NCI-H2107 (cell line): ENCODE results near the gene LRRC26.
"Not testable (repeated sequence)": the region's sequence is repeated elsewhere in the genome, so short reads cannot be mapped to it uniquely, and the experiment has no call there.

ENCODE experiments used
- DNase-seq: peaks from one replicate; lab custom pipeline; 2025; lab: John Stamatoyannopoulos, UW

The LRRC26 gene

DNA sequence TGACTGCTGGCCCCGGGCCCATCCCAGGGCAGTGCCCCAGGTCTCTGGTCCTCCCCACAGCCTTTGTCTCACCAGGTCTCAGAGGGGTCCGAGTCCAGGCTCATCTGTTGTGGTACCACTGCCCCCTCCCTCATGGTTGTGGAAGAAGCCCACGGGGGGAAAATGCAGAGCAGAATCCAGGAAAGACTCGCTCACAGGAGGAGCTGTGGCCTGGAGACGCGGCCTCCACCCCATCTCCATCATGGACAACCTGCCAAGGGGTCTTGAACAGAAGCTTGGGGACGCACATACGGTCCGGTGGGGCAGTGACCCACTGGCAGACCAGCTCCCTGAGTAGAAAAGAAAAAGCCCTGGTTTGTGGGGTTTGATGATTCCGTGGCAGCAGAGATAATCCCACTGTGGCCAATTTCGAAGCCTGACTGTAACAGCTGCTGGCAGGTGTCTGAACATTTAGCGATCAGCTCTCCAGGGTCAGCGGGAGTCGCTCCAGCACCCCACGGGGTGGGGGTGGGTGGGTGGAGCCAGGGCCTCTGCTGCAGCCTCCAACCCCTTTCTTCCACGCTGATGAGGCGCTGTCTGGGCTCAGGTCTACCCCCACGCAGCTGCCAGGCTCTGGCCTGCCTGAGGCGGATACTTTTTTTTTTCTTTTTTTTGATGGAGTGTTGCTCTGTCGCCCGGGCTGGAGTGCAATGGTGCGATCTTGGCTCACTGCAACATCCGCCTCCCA lies 32.8 kb downstream of the LRRC26 start:
- no peak for DNase-seq

DNA sequence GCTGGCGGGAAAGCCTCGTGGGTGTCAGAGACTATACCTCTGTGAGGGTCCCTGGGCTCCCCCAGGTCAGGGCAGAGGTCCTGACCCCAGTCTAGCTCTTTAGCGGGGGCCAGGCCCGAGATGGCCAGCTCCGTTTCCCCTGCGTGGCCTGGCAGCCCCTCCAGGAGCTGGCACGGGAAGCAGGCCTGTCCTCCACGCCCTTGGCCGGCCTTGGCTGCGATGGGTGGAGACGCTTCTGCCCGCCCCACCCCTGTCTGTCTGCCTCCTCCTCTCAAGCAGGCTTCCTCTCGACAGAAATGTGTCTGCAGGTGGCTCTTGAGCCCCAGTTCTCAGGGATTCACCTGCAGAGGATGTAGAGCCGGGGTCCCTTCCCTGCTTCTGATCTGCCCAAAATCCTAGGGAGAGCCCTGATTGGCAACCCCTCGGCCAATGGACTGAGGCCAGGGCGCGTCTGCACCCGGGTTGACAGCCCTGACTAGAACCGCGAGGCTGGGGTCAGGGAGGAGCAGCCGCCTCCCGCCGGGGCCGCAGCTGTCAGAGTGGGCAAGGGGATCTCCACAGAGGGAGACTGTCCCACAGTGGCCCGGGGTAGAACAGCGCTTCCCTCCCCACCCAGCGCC lies 33.5 kb downstream of the LRRC26 start:
- DNase-seq = no peak

DNA sequence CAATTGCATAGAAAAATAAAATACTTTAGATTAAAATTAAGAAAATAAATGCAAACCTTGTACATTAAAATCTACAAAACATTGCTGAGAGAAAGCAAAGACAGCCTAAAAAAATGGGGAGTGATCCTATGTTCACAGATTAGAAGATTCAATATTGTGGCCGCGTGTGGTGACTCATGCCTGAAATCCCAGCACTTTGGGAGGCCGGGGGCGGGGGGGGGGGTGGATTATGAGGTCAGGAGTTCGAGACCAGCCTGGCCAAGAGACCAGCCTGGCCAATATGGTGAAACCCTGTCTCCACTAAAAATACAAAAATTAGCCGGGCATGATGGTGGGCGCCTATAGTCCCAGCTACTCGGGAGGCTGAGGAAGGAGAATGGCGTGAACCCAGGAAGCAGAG lies 34.7 kb downstream of the LRRC26 start:
- not testable (repeated sequence) for DNase-seq

DNA sequence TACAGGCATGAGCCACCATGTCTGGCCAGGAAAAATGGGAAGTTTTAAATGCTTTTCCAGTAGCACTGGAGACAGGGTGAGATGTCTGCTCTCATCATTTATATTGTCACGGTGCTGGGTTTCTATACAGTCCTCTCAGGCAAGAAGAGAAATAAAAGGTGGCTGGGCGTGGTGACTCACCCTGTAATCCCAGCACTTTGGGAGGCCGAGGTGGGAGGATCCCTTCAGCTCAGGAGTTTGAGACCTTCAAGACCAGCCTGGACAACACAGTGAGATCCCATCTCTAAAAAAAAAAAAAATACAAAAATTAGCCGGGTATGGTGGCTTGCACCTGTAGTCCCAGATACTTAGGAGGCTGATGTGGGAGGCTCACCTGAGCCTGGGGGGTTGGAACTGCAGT lies 35.7 kb downstream of the LRRC26 start:
- DNase-seq = no peak

DNA sequence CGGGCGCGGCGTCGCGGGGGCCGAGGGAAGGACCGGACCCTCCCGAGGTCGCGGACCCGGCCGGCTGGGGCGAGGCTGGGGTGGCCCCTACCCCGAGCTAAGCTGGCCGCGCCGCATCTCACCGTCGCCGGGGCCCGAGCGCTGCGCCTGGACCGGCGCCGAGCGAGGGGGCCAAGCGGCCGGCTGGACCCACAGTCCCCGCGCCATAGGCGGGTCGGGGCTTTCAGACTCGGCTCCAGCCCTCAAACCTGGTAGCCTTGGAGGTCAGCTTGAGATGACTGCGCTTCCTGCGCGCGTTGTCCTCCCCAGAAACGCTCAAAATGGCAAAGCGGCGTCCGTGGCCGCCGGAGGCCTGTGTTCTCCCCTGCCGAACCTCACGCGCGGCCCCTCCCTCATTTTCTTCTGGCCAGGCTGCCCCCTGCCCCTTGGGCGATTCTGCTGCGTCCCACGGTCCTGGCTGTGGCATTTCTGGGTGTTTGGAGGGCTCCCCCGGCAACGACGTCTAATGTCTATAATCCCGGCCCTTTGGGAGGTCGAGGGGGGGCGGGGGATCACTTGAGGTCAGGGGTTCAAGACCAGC lies 39.6 kb downstream of the LRRC26 start:
- no peak for DNase-seq

DNA sequence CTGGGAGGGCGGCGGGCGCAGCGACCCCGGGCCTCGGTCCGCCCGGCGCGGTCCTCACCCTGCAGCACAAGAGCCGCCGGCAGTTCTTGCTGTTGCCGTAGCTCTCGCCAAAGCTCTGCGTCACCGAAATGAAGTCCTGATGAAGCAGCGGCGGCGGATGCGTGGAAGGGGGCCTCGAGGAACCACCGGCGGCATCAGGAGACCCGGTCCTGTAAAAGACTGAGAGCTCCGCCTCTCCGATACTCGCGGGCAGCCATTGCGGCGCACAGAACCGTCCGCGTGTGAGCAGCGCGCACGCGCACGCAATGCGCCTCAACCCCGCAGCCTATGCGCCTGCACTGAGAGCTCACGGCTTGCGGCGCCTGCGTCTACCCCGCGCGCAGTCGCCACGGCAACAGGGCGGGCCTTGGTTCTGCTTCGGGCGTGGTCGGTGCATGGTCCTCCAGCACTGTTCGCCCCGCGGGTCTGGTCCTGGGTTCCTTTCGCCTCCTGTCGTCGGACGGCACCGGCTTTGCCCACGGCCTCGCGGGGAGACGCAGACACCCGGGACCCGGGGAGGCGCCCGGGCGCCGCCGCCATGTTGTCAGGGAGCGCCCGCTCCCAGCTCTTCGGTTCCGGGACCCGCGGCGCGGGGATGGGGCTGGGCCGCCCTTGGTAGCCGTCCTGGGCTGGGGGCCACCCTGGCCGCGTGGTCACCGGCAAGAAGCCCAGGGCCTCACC lies 40.2 kb downstream of the LRRC26 start:
- peak; percentile 87 for DNase-seq

DNA sequence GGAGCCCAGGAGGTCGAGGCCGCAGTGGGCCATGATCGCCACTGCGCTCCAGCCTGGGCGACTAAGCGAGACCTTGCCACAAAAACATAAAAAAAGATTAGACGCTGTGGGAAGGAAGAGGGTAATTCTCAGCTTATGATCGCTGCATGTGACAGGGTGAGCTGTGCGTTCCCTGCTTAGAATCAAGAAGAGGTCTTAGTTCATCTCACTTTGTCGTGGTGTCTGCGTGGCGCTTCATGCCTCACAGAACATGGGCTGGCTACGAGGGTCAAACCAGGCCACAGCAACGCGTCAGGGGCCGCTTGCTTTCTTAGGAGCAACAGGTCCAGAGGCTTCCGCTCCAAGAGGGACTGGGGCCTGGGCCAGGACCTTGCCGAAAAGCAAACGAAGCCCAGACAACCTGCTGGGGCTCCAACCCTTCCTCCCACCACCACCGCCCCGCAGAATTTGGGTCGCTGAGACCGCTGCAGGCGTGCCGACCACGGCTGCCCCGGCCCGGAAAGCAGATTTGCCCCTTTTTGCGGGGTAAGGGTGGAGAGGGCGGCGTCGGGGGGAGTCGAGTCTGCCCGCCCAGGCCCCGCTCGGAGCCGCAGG lies 40.9 kb downstream of the LRRC26 start:
- no peak for DNase-seq

DNA sequence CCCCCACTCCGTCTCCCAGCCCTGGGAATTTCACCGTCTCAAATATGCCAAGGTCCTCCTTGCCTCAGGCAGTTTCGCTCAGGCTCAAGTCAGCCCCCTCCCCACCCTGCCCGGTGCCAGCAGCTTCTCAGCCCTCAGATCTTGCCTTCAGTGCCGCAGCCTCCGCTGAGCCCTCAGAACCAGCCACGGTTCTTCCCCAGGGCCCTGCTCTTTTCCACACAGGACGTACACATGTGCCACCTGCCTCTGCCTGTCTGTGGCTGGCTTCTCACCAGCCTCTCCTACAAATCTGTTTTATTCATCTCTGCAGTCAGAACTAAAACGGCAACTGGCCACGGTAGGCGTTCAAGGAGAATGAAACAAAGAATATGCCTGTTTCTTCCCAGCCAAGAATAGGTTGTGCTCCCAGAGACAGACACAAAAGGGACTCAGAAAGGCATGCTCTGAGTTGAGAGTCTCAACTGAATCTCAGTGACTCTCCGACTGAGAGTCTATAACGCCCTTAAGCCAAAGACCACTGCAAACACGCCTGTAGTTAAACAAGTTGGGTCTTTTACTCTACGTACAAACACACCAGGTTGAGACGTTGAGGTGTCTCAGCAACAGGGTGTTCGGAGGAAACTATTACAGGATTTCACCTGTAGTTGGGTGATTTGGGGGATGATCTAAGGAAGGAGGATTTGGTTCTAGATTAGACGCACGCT lies 41.5 kb downstream of the LRRC26 start:
- DNase-seq = no peak

DNA sequence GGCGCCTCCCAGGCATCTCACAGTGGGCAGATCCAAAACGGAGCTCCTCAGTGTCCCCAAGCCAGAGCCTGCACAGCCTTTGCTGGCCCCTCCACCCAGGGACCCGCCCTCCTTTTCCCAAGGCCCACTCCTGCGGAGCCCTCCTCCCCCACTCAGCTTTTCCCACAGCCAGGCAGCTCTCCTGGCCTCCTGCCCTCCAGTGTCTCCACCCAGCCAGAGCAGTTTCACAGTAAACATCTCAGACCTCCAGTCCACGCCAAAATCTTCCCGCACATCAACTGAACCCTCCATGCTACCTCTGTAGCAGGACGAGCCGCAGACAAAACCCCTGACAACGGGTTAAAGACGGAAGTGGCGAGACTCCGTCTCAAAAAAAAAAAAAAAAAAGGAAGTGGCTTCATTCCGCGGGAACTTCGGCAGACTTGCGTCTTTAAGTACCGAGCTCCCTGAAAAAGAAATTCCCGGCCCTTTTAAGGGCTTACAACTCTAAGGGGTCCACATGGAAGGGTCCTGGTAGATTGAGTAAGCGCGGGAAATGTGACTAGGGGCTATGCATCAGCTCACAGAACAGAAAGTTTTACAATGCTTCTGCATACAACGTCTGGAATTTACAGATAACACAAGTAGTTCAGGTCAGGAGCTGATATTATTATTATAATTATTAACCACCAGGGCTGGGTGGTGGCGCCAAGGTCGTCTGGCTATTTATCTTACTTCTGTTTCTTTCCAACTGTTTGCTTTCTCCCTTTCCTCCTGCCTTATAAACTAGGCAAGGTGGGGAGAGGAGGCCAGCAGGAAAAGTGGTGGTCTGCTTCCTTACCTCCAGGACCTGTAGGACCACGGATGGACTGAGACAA lies 42.3 kb downstream of the LRRC26 start:
- DNase-seq = no peak

DNA sequence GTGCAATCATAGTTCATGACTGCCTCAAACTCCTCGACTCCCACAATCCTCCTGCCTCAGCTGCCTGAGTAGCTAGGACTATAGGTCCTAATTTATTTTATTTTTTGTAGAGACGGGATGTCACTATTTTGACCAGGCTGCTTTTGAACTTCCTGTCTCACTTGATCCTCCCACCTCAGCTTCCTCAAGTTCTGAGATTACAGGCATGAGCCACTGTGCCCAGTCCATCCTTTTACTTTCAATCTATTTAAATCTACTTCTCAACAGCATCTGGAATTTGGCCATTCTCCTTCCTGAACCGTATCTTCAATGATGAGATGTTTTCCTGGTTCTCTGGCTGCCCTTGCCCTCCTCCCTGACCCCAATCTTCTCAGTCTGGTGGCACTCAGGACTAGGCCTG lies 43.1 kb downstream of the LRRC26 start:
- DNase-seq = no peak

DNA sequence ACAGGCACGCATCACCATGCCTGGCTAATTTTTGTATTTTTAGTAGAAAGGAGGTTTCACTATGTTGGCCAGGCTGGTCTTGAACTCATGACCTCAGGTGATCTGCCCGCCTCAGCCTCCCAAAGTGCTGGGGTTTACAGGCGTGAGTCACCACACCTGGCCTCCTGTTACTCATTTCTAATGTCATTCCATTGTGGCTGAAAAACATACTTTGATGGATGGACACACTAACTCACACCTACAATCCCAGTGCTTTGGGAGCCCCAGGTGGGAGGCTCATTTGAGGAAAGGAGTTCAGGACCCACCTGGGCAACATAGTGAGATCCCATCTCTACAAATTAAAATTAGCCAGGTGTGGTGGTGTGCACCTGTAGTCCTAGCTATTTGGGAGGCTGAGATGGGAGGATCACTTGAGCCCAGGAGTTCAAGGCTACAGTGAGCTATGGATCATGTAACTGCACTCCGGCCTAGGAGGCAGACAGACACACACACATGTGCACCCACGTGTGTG lies 45.8 kb downstream of the LRRC26 start:
- not testable (repeated sequence) for DNase-seq

DNA sequence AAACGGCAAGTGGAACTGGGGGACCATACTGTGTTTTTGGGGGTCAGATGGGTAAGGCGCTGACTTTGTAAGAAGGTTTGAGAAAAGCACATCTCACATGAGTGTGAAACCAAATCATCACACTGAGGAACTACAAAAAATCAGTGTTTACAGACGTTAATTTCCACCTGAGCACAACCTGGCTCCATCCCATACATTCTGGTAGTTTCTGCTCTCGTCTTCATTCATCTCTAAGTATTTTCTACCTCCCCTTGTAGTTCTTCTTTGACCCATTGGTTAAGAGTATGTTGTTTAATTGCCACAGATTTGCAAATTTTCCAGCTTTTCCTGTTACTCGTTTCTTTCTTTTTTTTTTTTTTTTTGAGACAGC lies 46.4 kb downstream of the LRRC26 start:
- DNase-seq = no peak

DNA sequence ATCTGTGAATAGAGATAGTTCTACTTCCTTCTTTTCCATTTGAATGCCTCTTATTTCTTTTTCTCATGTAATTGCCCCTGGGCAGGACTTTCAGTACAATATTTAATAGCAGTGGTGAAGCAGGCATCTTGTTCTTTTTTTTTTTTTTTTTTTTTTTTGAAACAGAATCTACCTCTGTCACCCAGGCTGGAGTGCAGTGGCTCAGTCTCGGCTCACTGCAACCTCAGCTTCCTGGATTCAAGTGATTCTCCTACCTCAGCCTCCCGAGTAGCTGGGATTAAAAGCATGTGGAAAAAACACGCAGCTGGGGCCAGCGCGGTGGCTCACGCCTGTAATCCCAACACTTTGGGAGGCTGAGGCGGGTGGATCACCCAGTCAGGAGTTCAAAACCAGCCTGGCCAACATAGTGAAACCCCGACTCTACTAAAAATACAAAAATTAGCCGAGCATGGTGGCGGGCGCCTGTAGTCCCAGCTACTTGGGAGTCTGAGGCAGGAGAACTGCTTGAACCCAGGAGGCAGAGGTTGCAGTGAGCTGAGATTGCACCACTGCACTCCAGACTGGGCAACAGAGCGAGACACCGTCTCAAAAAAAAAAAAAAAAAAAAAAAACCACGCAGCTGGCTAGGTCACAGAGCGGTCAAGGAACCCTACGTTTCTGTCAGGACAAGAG lies 46.9 kb downstream of the LRRC26 start:
- DNase-seq = not testable (repeated sequence)

DNA sequence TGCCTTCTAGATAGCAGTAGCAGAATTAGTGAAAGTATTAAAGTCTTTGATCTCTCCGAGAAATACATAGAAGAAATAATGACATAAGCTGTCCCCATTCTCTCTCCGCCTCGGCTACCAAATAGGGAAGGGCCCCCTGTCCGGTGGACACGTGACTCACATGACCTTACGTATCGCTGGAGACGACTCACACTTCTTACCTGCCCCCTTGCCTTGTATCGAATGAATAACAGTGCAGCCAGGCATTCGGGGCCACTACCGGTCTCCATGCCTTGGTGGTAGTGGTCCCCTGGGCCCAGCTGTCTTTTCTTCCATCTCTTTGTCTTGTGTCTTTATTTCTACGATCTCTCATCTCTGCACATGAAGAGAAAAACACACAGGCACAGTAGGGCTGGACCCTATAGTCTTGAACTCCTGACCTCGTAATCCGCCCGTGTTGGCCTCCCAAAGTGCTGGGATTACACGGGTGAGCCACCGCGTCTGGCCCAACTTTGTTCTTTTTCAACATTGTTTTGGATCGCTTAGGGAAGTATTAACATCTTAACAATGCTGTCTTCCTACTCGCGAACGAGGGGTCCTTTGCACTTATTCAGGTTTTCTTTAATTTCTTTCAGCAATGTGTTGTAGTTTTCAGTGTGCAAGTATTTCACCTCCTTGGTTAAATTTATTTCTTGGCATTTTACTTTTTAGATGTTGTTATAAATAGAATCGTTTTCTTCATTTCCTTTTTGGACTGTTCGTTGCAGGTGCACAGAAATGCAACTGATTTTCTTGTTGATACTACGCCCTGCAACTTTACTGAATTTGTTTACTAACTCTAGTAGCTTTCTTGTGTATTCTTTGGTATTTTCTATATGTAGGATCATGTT lies 47.7 kb downstream of the LRRC26 start:
- DNase-seq = not testable (repeated sequence)
